ENCODE data around the gene KCNIP4. TPM values are rescaled to one million over a fixed set of nuclear protein-coding genes. Genes with fewer than 3 reads are reported as not detected.

The KCNIP4 gene
- total and polyA plus RNA-seq, 9 of the 15 experiments (the other 6 are each of a cell fraction or from before 2014, with no cell fraction given): 0.25 to 0.41 TPM; not detected in 7

DNA sequence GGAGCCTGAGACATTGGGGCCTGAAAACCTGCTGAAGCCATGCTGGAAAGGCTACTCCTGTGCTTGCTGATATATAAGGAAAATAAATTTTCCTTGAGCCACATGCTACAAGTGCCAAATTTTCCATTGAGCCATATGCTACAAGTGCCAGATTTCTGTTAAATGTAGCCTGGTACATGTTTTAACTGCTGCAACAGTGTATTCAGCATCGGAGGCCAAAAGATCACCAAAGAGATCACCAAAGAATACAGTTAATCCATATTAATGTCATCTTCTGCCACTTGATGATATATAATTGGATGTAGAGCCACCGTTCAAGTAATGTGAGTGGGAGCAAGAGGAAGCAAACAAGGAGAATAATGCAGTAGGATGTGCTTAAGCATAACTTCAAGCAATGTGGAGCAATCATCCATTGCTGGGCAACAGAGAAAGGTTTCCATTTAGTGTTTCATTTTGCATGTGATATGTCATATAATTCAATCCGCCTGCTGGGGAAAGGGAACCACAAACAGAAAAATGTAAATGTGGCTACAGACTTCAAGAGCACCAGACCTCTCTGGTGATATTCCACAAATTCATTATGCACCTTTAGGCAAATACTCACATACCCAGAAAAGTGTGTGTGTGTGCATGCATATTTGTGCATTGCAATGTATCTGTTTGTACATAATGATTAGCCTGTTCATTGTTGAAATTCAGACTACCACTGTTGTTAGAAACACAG, 295.9 kb downstream of the KCNIP4 start (continued):
- TF ChIP-seq ZKSCAN3 (CRISPR knock-in tag; IDR thresholded peaks at IDR 0.05): no peak
- TF ChIP-seq BACH1 (tag; IDR thresholded peaks at IDR 0.05): no peak
- TF ChIP-seq, protein P1, sequence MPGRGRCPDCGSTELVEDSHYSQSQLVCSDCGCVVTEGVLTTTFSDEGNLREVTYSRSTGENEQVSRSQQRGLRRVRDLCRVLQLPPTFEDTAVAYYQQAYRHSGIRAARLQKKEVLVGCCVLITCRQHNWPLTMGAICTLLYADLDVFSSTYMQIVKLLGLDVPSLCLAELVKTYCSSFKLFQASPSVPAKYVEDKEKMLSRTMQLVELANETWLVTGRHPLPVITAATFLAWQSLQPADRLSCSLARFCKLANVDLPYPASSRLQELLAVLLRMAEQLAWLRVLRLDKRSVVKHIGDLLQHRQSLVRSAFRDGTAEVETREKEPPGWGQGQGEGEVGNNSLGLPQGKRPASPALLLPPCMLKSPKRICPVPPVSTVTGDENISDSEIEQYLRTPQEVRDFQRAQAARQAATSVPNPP (IDR thresholded peaks at IDR 0.05; ENCODE audit: borderline replicate concordance, insufficient read depth, insufficient read length): no peak
- no peak for TF ChIP-seq CBX2 (IDR thresholded peaks at IDR 0.05; ENCODE audit: insufficient read depth, low read length, poor library complexity, severe bottlenecking)
- TF ChIP-seq, protein P2, sequence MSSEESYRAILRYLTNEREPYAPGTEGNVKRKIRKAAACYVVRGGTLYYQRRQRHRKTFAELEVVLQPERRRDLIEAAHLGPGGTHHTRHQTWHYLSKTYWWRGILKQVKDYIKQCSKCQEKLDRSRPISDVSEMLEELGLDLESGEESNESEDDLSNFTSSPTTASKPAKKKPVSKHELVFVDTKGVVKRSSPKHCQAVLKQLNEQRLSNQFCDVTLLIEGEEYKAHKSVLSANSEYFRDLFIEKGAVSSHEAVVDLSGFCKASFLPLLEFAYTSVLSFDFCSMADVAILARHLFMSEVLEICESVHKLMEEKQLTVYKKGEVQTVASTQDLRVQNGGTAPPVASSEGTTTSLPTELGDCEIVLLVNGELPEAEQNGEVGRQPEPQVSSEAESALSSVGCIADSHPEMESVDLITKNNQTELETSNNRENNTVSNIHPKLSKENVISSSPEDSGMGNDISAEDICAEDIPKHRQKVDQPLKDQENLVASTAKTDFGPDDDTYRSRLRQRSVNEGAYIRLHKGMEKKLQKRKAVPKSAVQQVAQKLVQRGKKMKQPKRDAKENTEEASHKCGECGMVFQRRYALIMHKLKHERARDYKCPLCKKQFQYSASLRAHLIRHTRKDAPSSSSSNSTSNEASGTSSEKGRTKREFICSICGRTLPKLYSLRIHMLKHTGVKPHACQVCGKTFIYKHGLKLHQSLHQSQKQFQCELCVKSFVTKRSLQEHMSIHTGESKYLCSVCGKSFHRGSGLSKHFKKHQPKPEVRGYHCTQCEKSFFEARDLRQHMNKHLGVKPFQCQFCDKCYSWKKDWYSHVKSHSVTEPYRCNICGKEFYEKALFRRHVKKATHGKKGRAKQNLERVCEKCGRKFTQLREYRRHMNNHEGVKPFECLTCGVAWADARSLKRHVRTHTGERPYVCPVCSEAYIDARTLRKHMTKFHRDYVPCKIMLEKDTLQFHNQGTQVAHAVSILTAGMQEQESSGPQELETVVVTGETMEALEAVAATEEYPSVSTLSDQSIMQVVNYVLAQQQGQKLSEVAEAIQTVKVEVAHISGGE (CRISPR knock-in tag; IDR thresholded peaks at IDR 0.05): no peak
- TF ChIP-seq MTF1 (CRISPR knock-in tag; IDR thresholded peaks at IDR 0.05; ENCODE audit: borderline replicate concordance): no peak
